ENCODE results near the gene ZNF10. TPM values are rescaled to one million over a fixed set of nuclear protein-coding genes. Genes with fewer than 3 reads are reported as not detected.

The ZNF10 gene
- total RNA-seq, 1 donor from 2014 or later = 19.6 TPM

GRCh38 chr12:133129368-133130037 is 924 bp upstream of the ZNF10 start:
- H3K36me3 Mint-ChIP-seq = peaks cover 72% of the 10 kb centered on the region
- H3K9me3 Mint-ChIP-seq = peaks cover 81% of the 10 kb centered on the region
- H3K79me2 ChIP-seq (ENCODE audit: low read depth) = peaks cover 82% of the 10 kb centered on the region
- peaks cover 56% of the 10 kb centered on the region for H3K9me3 ChIP-seq (ENCODE audit: low read depth)
- no peaks in the 10 kb centered on the region for H3K27me3 ChIP-seq
- no peak for DNase-seq (ENCODE audit: low spot score)
- H4K20me1 ChIP-seq (ENCODE audit: low read depth) = no peaks in the 10 kb centered on the region
- H3K4me3 ChIP-seq = peak overlapping the region; percentile 82
- H3K4me1 Mint-ChIP-seq = peaks cover 7% of the 10 kb centered on the region
- peak overlapping the region; percentile 97 for H3K4me3 Mint-ChIP-seq
- H3K36me3 ChIP-seq = peaks cover 57% of the 10 kb centered on the region
- H2AFZ ChIP-seq (replicated peaks) = peak overlapping the region; percentile 81
- peaks cover 5% of the 10 kb centered on the region for H3K4me1 ChIP-seq
- H3K27ac ChIP-seq = peak overlapping the region; percentile 90
- H3K9ac ChIP-seq = peak overlapping the region; percentile 35
- no peak for TF ChIP-seq EZH2phosphoT487 (IDR thresholded peaks at IDR 0.05)
- no peak for TF ChIP-seq CTCF (IDR thresholded peaks at IDR 0.05)
- TF ChIP-seq EZH2 (IDR thresholded peaks at IDR 0.05) = no peak
- peak overlapping the region; percentile 82 for H3K4me2 ChIP-seq
- H3K27me3 Mint-ChIP-seq (ENCODE audit: insufficient read depth, low read depth) = peaks cover 13% of the 10 kb centered on the region
- H3K27ac Mint-ChIP-seq = peak overlapping the region; percentile 63
- H3F3A ChIP-seq (ENCODE audit: low read depth) = peaks cover 15% of the 10 kb centered on the region

- Histone ChIP-seq H3K79me2 (ENCODE audit: low read depth) (peaks cover 71% of the 10 kb centered on the region), H3K27me3 (no peaks in the 10 kb centered on the region), H3K4me3 (peak overlapping the region; percentile 82), H3K9ac (peak overlapping the region; percentile 66), H3K27ac (peak overlapping the region; percentile 90), H3K4me1 (peaks cover 5% of the 10 kb centered on the region), H3K9me3 (ENCODE audit: low read depth) (peaks cover 44% of the 10 kb centered on the region), H4K20me1 (ENCODE audit: low read depth) (no peaks in the 10 kb centered on the region), H3K36me3 (peaks cover 57% of the 10 kb centered on the region), H2AFZ (replicated peaks) (peak overlapping the region; percentile 81), H3F3A (ENCODE audit: low read depth) (peaks cover 15% of the 10 kb centered on the region), H3K4me2 (peak overlapping the region; percentile 82)
- Mint-ChIP-seq H3K27ac (peak overlapping the region; percentile 98), H3K4me1 (peaks cover 7% of the 10 kb centered on the region), H3K9me3 (peaks cover 80% of the 10 kb centered on the region), H3K36me3 (peaks cover 72% of the 10 kb centered on the region), H3K4me3 (peak overlapping the region; percentile 97), H3K27me3 (ENCODE audit: insufficient read depth, low read depth) (peaks cover 13% of the 10 kb centered on the region)
- DNase-seq (ENCODE audit: low spot score) = no peak
- TF ChIP-seq EZH2 (IDR thresholded peaks at IDR 0.05) (no peak), CTCF (IDR thresholded peaks at IDR 0.05) (no peak), EZH2phosphoT487 (IDR thresholded peaks at IDR 0.05) (no peak)
Measured at GRCh38 chr12:133130808-133131128, 341 bp downstream of the ZNF10 start.

- no peak overlapping the region for H3K9ac ChIP-seq
- no peak overlapping the region for H3K4me3 ChIP-seq
- Mint-ChIP-seq H3K9me3 (peaks cover 87% of the 10 kb centered on the region), H3K36me3 (peaks cover 83% of the 10 kb centered on the region), H3K4me3 (no peak overlapping the region), H3K4me1 (peaks cover 4% of the 10 kb centered on the region), H3K27ac (no peak overlapping the region), H3K27me3 (ENCODE audit: insufficient read depth, low read depth) (peaks cover 2% of the 10 kb centered on the region)
- TF ChIP-seq CTCF (IDR thresholded peaks at IDR 0.05) (no peak), EZH2phosphoT487 (IDR thresholded peaks at IDR 0.05) (no peak), EZH2 (IDR thresholded peaks at IDR 0.05) (no peak)
- no peak overlapping the region for H3K27ac ChIP-seq
- no peaks in the 10 kb centered on the region for H3K27me3 ChIP-seq
- H3K4me1 ChIP-seq = peaks cover 5% of the 10 kb centered on the region
- peaks cover 2% of the 10 kb centered on the region for H3F3A ChIP-seq (ENCODE audit: low read depth)
- peaks cover 69% of the 10 kb centered on the region for H3K36me3 ChIP-seq
- no peak overlapping the region for H3K4me2 ChIP-seq
- peaks cover 55% of the 10 kb centered on the region for H3K79me2 ChIP-seq (ENCODE audit: low read depth)
- DNase-seq (ENCODE audit: low spot score) = no peak
- H4K20me1 ChIP-seq (ENCODE audit: low read depth) = no peaks in the 10 kb centered on the region
- no peak overlapping the region for H2AFZ ChIP-seq (replicated peaks)
- peaks cover 42% of the 10 kb centered on the region for H3K9me3 ChIP-seq (ENCODE audit: low read depth)
Measured at GRCh38 chr12:133135747-133136146, 5.3 kb downstream of the ZNF10 start.

Data from neural progenitor cell (in vitro differentiated cells).